RPMI8226 (cell line): Measurements from ENCODE around the gene PFDN1.
A peak's percentile ranks its signal among the peaks of the same experiment; 100 is the strongest.
"Not testable (repeated sequence)": the region's sequence is repeated elsewhere in the genome, so short reads cannot be mapped to it uniquely, and the experiment has no call there.

Experiments used
- DNase-seq: peaks from one replicate; pipeline ENCODE4 v3.0.0-alpha.2; 2015

PFDN1 gene, protein sequence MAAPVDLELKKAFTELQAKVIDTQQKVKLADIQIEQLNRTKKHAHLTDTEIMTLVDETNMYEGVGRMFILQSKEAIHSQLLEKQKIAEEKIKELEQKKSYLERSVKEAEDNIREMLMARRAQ

DNA sequence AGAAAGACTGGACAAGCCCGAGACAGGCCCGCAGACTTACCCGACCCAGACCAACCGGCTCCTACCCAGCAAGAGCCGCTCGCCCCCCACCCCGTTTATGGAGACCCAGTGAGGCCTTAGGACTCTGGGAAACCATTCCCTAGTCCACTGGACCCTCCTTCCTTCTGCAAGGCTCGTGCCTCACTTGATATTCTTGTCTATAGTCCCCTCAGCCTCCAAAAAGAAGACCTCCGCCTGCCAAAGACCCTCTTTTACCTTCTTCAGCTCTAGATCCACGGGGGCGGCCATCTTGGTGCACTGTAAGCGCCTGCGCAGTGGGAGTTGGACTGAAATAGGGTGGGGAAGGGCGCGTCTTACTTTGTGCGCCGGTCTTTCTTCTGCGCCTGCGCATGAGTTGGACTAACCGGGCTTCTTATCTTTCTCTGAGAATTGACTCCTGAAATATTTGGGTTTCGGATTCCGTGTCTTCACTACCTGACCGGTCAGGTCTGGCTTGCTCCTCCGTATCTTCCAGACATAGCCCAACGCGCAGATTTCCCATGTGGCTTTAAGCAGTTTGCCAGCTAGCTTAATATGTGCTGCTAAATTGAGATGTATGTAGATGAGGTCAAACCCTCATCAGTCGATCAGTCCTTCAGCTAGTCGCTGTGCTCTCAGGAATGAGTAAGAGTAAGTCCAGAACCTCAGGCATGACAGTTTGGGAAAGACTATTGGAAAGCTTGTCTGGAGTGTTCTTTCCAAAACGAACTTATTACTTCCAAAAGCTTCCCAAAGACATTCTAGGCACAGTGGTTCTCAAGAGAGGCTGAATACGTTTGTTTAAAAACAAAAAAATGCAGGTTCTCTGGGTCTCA lies at the start of gene PFDN1:
PFDN1 (minus strand) TSS at position 316 of the 854 bp plus-strand sequence; CDS start at position 288, 28 bp downstream.
- peak; percentile 96 for DNase-seq

DNA sequence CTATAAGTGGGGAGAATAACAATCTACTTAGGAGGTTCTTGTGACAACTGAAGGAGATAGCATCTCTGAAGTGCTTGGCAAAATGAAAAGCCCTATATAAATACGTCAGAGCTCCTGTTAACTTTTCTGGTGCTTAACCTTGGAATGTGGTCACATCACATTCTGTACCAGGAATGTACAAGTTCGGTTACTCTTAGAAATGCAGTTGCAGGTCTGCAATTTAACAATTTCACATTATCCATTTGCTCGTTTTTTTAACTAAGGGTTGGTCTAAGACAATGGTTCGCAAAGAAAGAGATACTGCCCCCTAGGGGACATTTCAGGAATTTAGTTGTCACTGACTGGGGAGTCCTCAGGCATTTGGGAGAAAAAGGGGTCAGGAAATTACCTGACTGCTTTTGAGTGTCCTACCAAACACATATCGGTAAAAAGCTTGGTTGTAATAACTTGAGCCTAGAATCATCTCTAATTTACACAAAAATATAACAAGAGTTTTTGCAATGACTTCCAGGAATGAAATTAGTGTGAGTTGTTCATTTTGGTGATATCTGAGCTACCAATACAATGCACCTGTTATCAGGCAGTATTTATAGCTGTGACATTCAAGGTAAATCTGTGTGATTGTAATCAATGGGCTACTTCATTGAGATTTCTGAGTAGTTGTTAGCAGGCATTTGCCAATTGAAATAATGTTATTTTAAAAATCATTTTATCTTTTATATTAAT lies 48.9 kb upstream of the PFDN1 start:
- DNase-seq: peak; percentile 83

DNA sequence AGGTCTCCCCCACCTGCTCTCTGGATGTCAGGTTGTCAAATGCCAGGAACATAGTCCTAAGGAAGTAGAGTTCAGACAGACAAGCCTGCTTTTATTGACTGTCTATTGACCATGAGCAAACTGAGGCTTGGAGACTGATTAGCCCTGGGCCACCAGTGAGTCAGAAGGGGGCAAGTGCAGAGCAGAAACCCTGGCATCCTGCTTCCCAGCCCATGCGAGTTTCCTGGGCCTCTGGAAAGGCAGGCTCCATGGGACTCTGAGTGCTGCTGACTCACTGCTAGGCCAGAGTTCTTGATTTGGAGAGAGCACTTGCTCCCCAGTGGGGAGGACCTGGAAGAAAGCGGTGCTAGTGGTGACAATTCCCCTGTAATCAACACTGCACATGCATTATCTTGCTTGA lies 46.3 kb upstream of the PFDN1 start:
- no peak for DNase-seq

DNA sequence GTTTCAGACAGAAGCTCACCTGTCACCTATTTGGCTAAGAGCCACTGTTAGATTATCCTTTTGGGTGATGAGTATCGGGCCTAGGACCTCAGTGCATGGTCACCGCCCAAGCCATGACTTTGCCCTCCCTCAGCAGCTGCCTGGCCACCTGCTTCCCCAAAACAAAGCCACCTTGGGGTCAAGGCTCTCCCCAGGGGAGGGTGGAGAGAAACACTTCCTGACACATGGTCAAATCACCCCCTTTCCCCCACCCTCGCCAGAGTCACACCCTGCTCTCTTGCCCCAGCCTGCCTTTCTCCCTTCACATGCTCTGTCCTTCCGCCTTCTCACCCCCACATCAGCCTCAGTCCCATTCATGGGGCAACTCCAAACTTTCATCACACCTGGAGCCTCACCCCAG lies 45.2 kb upstream of the PFDN1 start:
- peak; percentile 61 for DNase-seq

DNA sequence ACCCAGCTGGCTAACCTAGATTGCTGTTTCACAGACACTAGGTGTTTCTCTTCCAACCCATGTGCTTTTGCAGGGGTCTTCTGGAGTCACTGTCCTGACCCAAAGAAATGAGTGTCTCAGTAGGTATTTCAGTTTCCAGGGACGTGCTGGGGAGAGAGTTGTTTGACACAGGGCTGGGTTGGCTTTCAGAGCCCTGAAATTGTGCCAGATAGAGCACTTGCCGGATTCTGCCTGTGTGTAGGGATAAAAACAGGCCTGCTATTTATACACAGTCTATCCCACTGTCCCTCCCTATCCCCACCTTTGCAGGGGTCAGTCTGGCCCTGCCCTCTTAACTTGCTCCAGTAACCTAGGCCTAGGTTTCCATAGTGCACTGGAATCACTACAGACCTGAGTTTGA lies 44.5 kb upstream of the PFDN1 start:
- no peak for DNase-seq

DNA sequence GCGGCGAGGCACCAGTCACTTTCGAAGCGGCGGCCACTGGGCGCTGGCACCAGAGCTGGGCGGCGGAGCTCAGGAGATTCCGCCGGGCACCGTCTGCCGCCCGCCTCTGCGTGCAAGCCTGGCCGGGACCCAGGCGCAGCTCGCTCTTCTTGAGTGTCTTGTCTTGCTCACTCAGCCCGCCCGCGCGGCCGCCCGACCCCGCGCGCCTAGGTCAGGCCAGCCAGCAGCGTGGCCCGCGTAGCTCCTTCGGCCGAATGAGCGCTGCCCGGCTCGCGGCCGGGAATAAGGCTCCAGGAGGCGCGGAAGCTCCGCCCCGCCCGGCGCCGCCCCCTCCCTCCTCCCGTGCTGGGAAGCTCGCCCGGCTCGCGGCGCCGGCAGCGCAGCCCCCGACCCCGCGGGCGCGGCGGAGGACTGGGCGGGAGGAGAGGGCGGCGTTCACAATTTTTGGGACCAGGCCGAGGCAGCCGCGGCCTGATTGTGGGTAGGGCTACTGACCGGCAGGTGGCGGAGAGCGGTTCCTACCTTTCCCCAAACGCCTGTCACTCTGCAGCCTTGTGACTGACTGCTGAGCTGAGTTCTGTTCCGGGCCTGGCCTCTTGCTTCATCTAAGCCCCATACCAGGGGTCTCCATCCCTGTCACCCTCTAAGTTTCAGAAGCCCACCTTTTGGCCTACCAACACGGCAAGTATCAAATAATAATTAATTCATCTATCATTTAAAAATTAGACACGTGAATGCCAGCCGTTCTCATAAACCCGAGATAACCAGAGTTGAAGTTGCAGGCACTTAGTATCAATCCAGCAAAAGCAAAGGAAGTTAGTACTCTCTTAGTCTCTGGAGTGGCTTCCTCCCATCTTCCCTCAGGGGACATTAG lies 43.7 kb upstream of the PFDN1 start, which contains the start of gene HBEGF:
HBEGF (minus strand) TSS at position 256 of the 874 bp plus-strand sequence. CDS start 275 bp downstream, outside the sequence.
- peak; percentile 86 for DNase-seq

DNA sequence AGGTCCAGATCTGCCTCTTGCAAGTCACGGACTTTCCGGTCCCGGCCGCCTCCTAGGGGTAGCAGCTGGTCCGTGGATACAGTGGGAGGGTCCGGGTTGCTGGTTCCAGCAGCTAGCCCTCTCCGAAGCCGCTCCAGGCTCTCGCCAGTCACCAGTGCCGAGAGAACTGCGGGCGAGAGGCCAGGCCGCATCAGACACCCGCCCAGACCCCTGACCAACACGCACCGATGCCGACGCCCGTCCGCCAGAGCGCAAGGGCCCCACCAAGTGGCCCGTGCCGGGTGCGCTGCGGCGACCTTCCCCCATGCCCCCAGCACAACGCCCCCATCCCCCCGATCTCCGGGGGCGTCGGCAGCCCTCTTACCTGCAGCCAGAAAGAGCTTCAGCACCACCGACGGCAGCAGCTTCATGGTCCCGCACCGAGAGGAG lies 43.0 kb upstream of the PFDN1 start:
- no peak for DNase-seq

DNA sequence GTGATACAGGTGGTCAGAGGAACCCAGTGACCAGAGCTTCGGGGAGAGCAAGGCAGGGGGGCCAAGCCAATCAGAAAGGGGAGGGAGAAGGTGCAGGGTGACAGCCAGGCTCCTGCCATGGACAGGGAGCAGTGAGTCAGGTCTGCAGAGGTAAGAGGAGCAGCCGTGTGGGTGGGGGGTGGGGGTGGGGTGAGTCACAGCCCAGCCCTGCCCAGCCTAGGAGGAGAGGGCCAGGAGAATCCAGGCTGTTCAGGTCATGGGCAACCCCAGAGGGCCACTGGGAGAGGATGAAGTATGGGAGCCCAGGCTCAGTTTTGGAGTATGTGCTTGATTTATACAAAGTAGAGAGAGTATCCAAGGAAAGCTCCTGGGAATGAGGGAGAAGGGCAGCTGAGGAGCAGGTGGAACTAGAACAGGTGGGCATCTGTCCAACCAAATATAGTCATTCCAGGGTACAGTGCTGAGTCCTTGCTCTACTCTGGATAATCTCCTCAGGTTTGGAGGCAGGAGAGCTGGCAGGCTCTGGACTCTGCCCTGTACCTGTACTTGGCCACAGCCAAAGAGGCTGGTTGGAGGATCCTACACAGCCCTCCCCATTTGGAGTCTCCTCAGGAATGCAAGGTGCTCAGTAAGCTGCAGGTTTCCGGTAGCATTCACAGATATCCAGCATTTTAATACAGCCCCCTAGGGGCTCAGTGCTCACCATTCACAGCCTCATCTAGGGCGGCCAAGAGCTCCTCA lies 42.0 kb upstream of the PFDN1 start:
- DNase-seq: no peak

DNA sequence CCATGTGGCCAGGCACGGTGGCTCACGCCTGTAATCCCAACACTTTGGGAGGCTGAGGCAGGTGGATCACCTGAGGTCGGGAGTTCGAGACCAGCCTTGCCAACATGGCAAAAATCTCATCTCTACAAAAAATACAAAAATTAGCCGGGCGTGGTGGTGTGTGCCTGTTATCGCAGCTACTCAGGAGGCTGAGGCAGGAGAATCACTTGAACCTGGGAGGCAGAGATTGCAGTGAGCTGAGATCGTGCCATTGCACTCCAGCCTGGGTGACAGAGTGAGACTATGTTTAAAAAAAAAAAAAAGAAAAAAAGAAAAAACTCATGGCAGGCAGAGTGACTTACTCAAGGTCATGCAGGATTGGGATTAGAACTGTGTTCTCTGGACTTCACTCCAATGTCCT lies 40.9 kb upstream of the PFDN1 start:
- DNase-seq: not testable (repeated sequence)

DNA sequence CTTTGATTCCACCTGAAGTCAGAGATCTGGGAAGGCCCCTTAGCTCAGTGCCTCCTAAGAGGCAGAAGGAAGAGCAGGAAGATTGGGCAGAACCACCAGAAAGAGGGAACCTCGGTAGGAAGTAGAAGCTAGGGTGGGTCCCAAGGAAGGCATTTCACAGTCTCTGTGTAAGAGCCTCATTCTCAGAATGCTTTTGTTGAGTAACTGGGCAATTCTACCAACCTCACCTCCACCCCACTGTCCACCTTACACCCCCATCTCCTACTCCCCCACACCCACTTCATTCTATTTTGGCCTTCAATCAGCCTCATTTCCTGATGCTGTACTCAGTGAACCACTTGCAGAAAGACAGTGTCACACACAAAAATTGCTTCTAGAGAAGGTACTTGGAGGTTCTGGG lies 40.0 kb upstream of the PFDN1 start:
- no peak for DNase-seq

DNA sequence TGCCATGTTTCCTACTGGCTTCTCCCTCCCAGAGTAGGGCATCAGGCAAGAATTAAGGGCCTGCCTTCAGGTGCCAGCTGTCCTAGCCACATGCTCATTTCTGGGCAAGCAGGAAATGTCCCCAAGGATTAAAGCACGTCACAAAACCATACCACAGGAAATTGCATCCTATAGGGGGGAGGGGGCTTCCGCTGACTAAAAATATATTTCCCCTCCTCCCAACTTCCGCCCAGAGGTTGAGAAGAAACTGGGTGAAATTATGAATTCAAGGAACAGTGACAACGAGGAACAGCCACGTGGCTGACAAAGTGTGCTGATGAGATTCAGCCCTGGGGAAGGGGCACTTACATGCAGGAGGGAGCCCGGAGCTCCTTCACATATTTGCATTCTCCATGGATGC lies 39.4 kb upstream of the PFDN1 start:
- DNase-seq: peak; percentile 19

DNA sequence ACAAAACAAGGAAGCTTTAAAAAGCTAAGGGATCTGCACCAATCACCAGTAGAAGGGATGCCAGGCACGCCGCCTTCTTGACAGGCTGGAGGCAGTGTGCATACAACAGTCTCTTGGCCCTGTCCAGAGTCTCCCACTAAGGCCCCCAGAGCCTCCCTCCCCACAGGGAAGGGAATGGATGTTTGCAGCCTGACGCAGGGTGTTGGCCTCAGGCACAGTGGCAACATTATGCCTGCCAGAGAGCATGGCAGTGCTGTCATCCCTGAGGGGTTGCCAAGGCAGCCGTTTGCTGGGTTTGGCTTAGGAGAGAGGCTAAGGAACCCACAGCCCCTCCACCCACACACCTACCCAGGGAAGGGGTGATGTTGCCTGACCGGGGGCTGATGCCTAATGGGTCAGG lies 38.7 kb upstream of the PFDN1 start:
- no peak for DNase-seq

DNA sequence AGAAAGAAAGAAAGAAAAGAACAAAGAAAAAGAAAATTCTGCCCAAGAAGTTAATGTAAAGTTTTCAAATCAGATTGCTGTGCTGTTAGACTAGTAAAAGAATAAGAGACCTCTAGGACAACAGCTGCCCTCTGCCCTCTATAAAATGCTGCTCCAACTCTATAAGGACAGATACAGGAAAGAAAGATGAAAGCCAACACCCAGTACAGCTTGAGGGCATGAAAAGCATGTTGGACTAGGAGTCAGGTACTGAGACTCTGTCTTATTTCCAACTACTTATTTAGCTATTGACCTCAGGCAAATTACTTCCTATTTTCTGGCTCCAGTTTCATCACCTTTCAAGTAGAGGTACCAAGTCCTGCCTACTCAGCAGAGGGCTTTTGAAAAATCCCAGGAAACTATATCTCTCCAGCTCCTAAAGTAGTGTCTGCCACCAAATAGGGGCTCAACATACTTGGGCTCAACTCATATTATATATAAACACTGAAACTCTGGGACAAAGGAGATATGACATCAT lies 37.8 kb upstream of the PFDN1 start:
- DNase-seq: no peak

DNA sequence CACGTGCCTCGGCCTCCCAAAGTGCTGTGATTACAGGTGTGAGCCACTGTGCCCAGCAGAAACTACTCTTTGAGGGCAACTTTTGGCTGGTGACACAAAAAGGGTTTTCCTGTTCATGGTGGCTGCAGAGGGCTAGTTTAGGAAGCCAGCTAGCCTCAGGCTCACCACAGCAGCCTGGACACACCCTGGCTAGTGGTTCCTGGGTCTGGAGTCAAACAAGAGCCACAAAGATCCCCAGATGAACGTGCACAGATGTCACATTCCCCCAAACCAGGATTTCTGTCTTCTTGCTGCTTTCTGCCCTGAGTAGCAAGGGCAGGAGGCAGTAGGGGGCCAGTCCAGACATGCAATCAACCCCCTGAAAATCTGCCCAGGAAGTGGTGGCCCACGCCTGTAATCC lies 36.7 kb upstream of the PFDN1 start:
- DNase-seq: no peak

DNA sequence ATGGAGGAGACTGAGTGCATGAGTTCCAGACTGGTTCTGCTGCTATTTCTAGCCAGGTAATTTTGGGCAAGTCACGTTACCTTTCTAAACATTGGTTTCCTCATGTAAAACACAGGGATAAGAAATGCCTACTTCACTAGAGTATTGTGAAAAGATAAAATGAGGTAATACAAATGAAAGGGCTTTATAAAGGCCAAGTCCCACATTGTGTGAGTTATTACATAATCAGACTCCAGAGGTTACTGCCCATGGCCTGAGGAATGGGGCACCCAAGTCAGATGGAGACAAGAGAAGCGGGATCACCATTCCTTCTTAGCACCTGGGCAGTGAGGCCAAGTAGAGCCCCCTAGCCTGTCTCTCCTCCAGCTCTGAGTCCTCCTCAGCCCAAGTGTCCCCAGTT lies 36.0 kb upstream of the PFDN1 start:
- DNase-seq: no peak

DNA sequence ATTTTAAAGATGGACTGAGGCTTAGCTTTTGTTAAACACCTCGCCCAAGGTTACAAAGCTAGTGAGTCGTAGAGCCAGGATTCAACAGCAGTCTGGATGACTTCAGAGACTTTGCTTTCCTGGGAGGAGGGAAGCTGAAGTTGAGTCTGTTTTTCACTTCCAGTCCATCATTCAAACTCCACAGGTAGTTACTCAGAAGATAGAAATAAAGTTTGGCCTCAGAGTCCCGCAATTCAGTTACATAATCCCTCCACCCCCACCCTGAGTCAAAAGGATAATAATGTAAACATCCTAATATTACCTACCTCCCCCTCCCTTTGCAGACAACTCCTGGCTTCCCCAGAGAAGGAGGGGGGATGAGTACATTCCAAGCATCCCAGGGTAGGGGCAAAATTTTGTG lies 35.4 kb upstream of the PFDN1 start:
- no peak for DNase-seq

DNA sequence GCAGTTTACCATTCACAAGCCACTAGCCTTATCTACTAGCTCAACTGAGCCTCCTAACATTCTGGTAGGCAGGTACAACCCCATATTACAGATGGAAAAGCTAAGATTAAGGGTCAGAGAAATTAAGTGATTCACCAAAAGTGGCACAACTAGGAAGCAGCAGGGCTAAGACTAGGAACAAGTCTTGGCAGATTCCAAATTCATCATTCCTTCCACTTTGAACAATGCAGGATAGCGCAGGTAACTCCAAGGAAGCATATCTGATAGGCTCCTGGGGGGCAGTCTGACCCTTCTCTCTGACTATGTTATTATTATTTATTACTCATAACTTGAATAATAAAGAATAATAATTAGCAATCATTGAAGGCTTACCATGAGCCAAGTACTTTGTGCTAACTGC lies 35.0 kb upstream of the PFDN1 start:
- DNase-seq: no peak

DNA sequence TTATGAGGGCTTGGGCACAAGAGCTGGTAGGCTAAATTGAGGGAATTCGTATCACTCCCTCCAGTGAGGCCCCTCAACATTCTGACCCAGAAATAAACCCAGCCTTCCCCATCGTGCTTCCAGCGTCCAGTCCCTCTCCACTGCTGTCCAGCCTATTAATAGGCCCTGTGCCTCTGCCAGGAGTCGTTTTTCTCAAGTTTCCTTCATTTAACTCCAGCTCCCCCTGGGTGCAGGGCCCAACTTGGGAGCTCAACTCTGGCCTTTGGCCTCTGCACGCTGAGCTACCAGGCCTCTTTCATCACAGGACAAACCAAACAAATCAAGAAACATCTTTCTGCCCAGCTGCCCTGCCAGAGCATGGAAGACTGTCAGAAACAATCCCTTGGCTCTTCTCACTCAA lies 33.5 kb upstream of the PFDN1 start:
- no peak for DNase-seq

DNA sequence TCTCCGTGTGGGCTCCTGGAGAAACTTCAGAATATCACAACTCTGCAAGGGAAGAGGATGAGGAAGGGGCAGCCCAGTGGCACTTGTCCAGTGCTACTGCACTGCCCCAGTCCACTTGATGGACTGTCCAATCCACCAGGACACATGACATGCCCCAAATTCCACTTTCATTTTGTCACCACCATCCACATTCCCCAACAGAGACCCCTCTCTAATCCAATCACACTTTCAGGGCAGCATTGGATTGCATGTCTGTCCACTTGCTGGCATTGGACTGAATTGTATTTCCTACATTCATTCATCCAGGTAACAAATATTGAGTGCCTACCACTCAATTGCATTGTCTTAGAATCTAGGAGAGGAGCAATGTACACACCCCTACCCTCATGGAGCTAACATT lies 28.7 kb upstream of the PFDN1 start:
- DNase-seq: no peak

DNA sequence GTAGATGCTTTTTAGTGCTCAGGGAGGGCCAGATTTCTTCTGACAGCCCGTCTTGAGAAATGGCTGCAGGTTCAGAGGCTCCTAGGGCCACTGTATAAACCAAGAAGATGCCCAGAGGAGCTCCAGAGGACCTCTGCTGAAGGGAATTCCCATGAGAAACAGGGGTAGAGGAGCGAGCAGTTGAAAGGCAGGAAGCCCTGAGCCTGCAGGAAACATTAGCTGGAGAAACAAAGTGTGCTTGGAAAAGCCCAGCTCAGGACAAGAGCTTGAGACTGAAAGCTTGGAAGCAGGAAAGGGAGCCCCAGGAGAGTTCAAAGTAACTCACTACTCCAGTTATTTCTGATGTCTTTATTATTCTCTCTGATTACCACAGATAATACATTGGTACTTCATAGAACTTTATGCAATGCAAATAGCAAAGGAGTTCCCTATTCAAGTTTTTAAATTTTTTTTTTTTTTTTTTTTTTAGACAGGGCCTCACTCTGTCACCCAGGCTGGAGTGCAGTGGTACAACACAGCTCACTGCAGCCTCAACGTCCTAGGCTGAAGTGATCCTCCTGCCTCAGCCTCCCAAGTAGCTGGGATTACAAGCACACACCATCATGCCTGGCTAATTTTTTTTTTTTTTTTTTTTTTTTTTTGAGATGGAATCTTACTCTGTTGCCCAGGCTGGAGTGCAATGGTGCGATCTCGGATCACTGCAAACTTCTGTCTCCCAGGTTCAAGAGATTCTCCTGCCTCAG lies 27.0 kb upstream of the PFDN1 start:
- no peak for DNase-seq
